GM18498 (cell line): ENCODE data around the gene KRTAP5-9.
"Not testable (repeated sequence)": the region's sequence is repeated elsewhere in the genome, so short reads cannot be mapped to it uniquely, and the experiment has no call there.

ENCODE experiments used
- ATAC-seq: cut with Tn5 transposase; IDR thresholded peaks from one replicate; pipeline ENCODE4 v1.9.1; 2021; ENCODE audit warnings: mild to moderate bottlenecking, moderate library complexity; ENCODE audit not compliant: unreplicated experiment

The KRTAP5-9 gene

DNA sequence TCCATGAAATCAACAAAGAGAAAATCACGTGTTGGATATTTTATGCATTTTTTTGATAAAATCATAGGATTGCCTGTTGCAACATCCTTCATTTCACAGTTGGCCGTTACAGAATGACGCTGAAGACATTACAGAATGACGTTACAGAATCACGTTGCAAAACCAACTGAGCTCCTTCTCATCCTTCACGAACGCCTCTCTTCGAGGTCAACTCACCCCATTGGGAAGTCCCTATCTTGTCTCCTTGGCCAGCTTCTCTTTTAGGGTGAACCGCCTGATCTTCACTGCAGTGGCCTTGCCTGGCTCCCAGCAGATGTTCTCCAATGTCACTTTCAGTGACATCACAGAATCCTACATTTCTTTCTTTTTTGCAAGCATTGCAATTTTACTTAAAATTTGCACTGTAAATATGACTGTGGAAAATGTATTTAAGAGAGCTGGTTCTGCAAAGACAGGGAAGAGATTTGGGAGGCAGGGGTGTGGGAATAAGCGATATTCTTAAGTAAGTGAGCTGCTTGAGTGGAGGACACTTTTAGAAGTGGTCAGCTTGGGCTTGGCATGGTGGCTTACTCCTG is 16.1 kb upstream of the KRTAP5-9 start:
- no peak for ATAC-seq

GRCh38 chr11:71534711-71535608 is 13.3 kb upstream of the KRTAP5-9 start:
- not testable (repeated sequence) for ATAC-seq

GRCh38 chr11:71535825-71536224 is 12.4 kb upstream of the KRTAP5-9 start:
- no peak for ATAC-seq

- ATAC-seq, result no peak
Measured at GRCh38 chr11:71537537-71537936, 10.7 kb upstream of the KRTAP5-9 start.

GRCh38 chr11:71537977-71538665 is 10.1 kb upstream of the KRTAP5-9 start, which contains the start of gene KRTAP5-8:
Gene KRTAP5-8, plus strand, starts transcription at chr11:71538025. Its CDS starts 31 bp downstream, at chr11:71538056.
- ATAC-seq, result not testable (repeated sequence)

DNA sequence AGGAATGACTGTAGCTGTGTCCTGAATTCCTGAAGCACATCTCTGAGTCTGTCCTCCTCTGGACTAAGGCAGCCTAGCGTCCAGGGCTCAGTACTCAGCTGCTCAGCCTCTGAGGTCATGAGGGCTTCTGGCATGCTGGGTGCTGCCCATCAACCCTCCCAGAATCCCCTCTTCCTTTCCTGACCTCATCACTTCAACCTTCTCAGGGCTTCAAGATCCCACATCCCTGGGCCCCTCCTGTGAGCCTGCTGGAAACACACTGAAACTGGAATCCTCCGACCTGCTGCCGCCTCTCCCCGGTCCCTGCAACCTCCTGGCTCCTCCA is 9.6 kb upstream of the KRTAP5-9 start:
- ATAC-seq, result no peak

DNA sequence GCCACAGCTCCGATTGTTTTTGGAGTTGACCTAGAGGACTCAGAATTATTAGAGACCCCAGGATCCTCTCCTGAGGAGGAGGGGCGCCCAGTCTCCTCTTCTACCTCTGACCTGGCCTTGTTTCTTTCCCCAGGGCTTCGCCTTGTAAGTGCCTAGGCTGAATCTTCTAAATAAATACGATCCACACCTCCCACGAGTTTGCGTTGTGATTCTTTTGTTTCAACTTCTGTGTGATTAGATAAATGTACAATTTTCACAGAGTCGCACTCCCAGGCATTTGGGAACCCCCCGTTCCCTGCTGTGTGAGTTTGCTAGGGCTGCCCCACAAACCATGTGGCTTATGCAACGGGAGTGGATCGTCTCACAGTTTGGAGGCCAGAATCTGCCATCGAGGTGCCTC is 9.2 kb upstream of the KRTAP5-9 start:
- ATAC-seq, result no peak

DNA sequence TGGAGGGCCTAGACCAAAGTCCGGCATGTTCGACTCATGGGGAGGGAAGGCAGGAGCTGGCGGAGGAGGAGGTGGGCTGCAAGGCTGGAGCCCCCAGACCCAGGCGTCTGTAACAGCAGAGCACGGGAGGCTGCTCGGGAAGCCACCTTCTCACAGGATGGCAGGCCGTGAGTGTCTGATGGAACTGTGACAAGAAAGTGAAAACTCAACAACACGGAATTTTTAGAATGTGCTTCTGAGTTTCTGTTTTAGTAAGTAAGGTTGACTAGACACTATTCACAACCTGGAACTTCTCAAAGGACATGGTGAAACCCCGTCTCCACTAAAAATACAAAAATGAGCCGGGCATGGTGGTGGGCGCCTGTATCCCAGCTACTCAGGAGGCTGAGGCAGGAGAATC is 8.2 kb upstream of the KRTAP5-9 start:
- ATAC-seq, result not testable (repeated sequence)

GRCh38 chr11:71540521-71541304 is 7.5 kb upstream of the KRTAP5-9 start:
- peak; percentile 64 for ATAC-seq

DNA sequence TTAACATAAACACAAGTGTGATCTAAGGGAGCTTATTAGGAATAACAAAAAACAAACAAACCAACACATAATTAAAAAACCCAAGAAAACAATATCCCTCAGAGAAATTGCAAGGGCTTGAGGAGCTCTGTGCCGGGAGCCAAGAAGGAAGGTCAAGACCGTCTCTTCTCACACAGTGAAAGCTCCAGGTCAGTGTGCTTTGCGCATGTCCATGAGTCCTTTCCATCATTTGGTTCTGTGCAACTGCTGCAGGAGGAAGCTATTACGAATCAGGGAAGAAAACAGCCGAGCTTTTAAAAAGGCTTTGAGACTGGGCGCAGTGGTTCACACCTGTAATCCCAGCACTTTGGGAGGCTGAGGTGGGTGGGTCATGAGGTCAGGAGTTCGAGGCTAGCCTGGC is 5.8 kb upstream of the KRTAP5-9 start:
- ATAC-seq, result no peak

- no peak for ATAC-seq
Measured at GRCh38 chr11:71542879-71543777, 5.1 kb upstream of the KRTAP5-9 start.

GRCh38 chr11:71543866-71544265 is 4.4 kb upstream of the KRTAP5-9 start:
- ATAC-seq, result no peak

GRCh38 chr11:71544525-71545214 is 3.5 kb upstream of the KRTAP5-9 start:
- ATAC-seq, result no peak

DNA sequence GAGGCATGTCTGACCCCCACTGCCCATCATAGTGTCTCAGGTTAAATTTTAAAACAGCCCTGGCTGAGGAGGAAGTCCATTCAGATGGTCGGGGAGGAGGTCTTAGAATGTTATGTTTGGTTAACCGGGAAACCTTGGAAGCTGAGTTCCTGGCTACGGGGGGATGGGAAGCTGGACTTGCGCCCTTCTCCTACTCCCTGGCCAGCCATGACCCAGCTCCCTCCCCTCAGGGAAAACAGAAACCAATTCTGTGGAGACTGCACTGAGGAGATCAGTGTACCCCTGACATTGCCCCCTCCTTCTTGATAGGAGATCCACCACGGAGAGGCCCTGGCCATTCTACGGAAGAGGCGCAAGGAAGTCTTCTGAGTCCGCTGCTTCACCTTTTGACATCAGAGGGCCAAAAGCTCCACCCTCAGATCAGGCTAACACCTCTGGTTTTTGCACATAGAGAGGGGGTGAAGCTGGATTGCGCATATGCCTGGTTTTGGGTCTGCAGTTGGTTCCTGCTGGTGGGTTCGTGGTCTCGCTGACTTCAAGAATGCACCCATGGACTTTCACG is 2.7 kb upstream of the KRTAP5-9 start:
- ATAC-seq, result no peak

- no peak for ATAC-seq
Measured at GRCh38 chr11:71548716-71549151, 514 bp downstream of the KRTAP5-9 start.

GRCh38 chr11:71551711-71552110 is 3.5 kb downstream of the KRTAP5-9 start:
- no peak for ATAC-seq

GRCh38 chr11:71554996-71555395 is 6.8 kb downstream of the KRTAP5-9 start:
- ATAC-seq, result no peak

DNA sequence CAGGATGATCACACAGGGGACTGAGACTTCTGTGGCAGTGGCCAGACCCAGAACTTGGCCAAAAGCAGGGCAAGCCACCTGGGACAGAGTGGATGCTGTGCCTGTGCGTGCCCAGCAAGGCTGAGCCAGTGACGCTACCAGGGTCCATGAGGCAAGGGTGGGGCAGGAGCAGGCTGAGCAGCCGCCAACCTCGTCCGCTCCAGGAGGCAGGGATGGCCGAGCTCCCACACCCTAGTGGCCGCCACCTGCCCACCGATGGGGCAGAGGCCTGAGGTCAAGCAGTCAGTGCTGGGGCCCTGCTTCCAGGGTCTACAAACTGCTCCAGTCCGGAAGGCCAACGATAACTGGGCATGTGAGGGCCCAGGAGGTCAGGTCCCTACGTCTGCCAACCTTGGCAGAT is 7.3 kb downstream of the KRTAP5-9 start:
- no peak for ATAC-seq

DNA sequence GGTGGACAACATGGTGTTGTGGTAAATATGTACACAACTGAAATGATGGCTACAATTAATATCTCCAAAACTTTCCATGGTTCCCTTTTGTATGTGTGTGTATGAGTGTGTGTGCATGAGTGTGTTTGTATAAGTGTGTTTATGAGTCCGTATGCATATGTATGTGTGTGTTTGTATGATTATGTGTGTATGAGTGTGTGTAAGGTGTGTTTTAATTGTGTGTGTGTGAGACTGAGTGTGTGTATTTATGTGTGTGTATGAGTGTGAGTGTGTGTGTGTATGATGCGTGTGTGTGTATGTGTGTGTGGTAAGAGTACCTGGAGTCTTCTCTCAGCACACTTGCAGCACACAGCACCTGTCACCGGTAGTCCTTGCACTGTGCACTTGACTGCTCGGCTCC is 7.8 kb downstream of the KRTAP5-9 start:
- no peak for ATAC-seq
